Left cardiac atrium (tissue), 4 donors: ENCODE results near the gene NUP50. TPM values are rescaled to one million over a fixed set of nuclear protein-coding genes. Genes with fewer than 3 reads are reported as not detected.

ENCODE experiments used
- ATAC-seq, 2 donors: fragments of 200-7000 bp; cut with Tn5 transposase; one replicate each; pipeline ENCODE4 v1.9.1; 2020; ENCODE audit warnings: mild to moderate bottlenecking in 2 of 2, moderate library complexity in 2 of 2
- DNase-seq: peaks from one replicate; pipeline ENCODE4 v3.0.0-alpha.2; 2020
- intact Hi-C, 2 donors: fragments of 100-400 bp; cut with DNase I; formaldehyde crosslinking; loops; one replicate each; pipeline versions ENCODE4 v1.14.1 to v1.15.1; 2022 to 2023
- long read RNA-seq: library from polyadenylated mRNA; unstranded; transcript quantifications from one replicate; pipeline ENCODE4 v2.0.0, GENCODE V29; 2021
- total RNA-seq, 2 donors: library from RNA; stranded (reverse); fragmentation: NEBNext Ultra II Directional; extraction: Animal tissue kit (Norgen Biotek cat#: 25700); gene quantifications; one replicate each; pipeline ENCODE4 v1.2.1, GENCODE V29; 2021
- donor health status: DM: no; HTN: yes; CAD: no.
- donor health status: DM: no; HTN: yes; CAD: no; lungs with severe emphysema.
- donor health status: DM: yes; HTN: yes; CAD: no.
- donor health status: Dilated cardiomyopathy.

The NUP50 gene
- 10 to 100 TPM; 21.9 to 25.0 TPM for total RNA-seq
- long read RNA-seq, full-length matches to known transcripts, result 19 of 23 reads
- long read RNA-seq, partial matches to known transcripts, result 0 of 23 reads
- long read RNA-seq, other reads (novel, unspliced or antisense), result 4 of 23 reads

GRCh38 chr22:45163451-45164269 is at the start of gene NUP50:
Gene NUP50, plus strand, starts transcription at chr22:45163925. Its CDS starts 4,253 bp downstream, at chr22:45168178.
- ATAC-seq, result peak; percentile 95 to 96
- intact Hi-C loops, result no loop called here
- peak; percentile 97 for DNase-seq

- no peak for DNase-seq
- no peak for ATAC-seq
- intact Hi-C loops, result no loop called here
Measured at GRCh38 chr22:45120440-45120839, 43.3 kb upstream of the NUP50 start.

GRCh38 chr22:45120931-45121330 is 42.8 kb upstream of the NUP50 start:
- DNase-seq, result no peak
- ATAC-seq, result no peak
- intact Hi-C loops, result no loop called here

- intact Hi-C loops, result no loop called here
- ATAC-seq (no peak), DNase-seq (no peak)
Measured at GRCh38 chr22:45124176-45124847, 39.4 kb upstream of the NUP50 start.

- DNase-seq (no peak), ATAC-seq (no peak)
- intact Hi-C loops, result no loop called here
Measured at GRCh38 chr22:45125188-45125587, 38.5 kb upstream of the NUP50 start.

GRCh38 chr22:45127866-45128265 is 35.9 kb upstream of the NUP50 start:
- DNase-seq (no peak), ATAC-seq (no peak)
- intact Hi-C loops, result no loop called here

GRCh38 chr22:45129703-45130524 is 33.8 kb upstream of the NUP50 start:
- intact Hi-C loops, result no loop called here

GRCh38 chr22:45130891-45131290 is 32.8 kb upstream of the NUP50 start:
- intact Hi-C loops, result no loop called here
- DNase-seq (no peak), ATAC-seq (no peak)

More at GRCh38 chr22:45129703-45130524, 33.8 kb upstream of the NUP50 start:
- ATAC-seq (no peak), DNase-seq (no peak)

- DNase-seq (no peak), ATAC-seq (peak in 1 of 2 donors; percentile 68)
- intact Hi-C loops, result no loop called here
Measured at GRCh38 chr22:45131749-45132148, 32.0 kb upstream of the NUP50 start.

GRCh38 chr22:45134313-45134712 is 29.4 kb upstream of the NUP50 start:
- no peak for DNase-seq
- intact Hi-C loops, result no loop called here
- no peak for ATAC-seq

GRCh38 chr22:45136594-45136993 is 27.1 kb upstream of the NUP50 start:
- intact Hi-C loops, result no loop called here
- no peak for DNase-seq
- no peak for ATAC-seq

GRCh38 chr22:45139693-45140092 is 24.0 kb upstream of the NUP50 start:
- no peak for DNase-seq

GRCh38 chr22:45142376-45142775 is 21.3 kb upstream of the NUP50 start:
- intact Hi-C loops, result no loop called here
- ATAC-seq (no peak), DNase-seq (no peak)

More at GRCh38 chr22:45139693-45140092, 24.0 kb upstream of the NUP50 start:
- intact Hi-C loops, result no loop called here
- ATAC-seq, result no peak

- intact Hi-C loops, result no loop called here
- no peak for ATAC-seq
- no peak for DNase-seq
Measured at GRCh38 chr22:45144916-45145315, 18.8 kb upstream of the NUP50 start.

GRCh38 chr22:45149671-45150070 is 14.1 kb upstream of the NUP50 start:
- DNase-seq, result no peak
- intact Hi-C loops, result no loop called here
- no peak for ATAC-seq

- DNase-seq, result no peak
- intact Hi-C loops, result no loop called here
- ATAC-seq, result no peak
Measured at GRCh38 chr22:45150139-45150538, 13.6 kb upstream of the NUP50 start.

GRCh38 chr22:45151503-45151902 is 12.2 kb upstream of the NUP50 start:
- intact Hi-C loops, result no loop called here
- no peak for DNase-seq
- ATAC-seq, result no peak

- intact Hi-C loops, result no loop called here
Measured at GRCh38 chr22:45154383-45154782, 9.3 kb upstream of the NUP50 start.

GRCh38 chr22:45155050-45155840 is 8.5 kb upstream of the NUP50 start:
- ATAC-seq (no peak), DNase-seq (no peak)
- intact Hi-C loops, result no loop called here

More at GRCh38 chr22:45154383-45154782, 9.3 kb upstream of the NUP50 start:
- DNase-seq (no peak), ATAC-seq (no peak)
